GM19193 (cell line): ENCODE data around the gene C3orf85.

ENCODE experiments used
- POLR2A ChIP-seq: IDR thresholded peaks from 4 replicates; pipeline ENCODE4 v1.6.1; 2011; ENCODE audit not compliant: insufficient read depth, insufficient read length; ENCODE audit errors: extremely low read depth

C3orf85 gene, protein sequence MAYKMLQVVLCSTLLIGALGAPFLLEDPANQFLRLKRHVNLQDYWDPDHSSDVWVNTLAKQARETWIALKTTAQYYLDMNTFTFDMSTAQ

DNA sequence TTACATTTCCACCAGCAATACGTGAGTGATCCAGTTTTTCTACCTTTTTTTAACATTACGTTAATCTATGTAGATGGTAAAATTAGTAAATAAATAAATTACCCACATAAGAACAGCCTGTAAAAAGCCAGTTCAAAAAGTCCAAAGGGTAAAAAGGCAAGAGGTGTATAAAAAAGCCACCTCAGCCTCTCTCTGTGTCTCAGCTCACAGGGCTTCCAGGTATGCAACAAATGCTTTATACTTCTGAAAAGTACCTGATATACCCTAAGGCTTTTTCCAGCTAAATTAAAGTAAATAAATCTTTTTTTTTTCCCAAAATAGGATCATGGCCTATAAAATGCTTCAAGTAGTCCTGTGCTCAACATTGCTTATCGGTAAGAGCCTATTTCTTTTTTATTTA lies at the start of gene C3orf85:
Gene C3orf85, plus strand, starts transcription at position 197 of the 400 bp plus-strand sequence. Its CDS starts 129 bp downstream, at position 326.
- TF ChIP-seq POLR2A = no peak

DNA sequence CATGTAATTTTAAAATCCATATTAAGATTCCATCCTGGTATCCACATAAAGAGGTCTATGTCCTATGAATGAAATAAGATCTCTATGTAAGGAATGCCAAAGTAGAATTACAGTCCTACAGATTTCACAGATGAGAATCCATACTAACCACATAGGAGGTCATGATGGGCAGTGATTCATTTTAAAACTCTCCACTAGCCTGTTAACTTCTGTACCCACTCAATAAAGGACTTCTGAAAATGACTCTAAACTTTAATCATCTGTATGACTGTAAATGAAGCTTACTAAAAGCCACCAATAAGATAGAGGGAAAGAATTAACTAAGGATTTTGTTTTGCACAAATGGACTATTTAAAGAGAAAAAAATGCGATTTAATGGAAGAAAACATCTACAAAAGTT lies 47.3 kb upstream of the C3orf85 start:
- TF ChIP-seq POLR2A = no peak

DNA sequence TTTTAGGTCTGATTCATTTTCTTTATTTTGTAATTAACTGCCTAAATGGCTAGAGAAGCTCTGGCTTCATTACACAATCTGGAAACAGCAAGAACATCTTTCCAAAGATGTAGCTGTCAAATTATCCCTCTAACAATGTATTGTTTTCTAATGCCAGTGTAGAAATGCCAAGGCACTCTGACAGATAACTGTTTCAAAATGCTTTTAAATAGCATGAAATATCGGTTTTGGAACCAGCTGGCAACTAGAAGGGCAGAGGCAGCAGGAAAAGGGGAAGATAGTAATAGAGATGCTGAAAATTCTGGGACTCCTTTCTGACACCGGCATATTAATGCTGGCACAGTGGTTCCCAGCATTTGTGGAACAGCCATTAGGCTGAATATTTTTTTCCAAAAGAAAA lies 44.7 kb upstream of the C3orf85 start:
- TF ChIP-seq POLR2A = no peak

DNA sequence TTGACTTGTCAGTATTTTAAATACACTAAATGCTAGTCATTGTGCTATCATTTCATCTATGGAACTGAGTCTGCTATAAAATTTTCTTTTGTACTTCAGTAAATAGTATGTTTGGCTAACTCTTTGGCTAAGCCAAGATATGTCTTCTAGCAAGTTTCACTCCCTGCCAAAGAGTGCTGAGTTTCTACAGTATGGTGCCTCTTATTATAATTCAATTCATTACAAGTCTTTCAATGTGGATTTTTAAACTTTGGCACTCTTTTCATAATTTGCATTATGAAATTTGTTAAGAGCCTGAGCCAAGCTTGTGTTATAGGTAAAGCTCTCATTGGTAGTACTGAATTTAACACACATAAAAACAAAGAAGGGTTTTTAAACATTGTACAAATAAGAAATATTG lies 43.0 kb upstream of the C3orf85 start:
- TF ChIP-seq POLR2A = no peak

DNA sequence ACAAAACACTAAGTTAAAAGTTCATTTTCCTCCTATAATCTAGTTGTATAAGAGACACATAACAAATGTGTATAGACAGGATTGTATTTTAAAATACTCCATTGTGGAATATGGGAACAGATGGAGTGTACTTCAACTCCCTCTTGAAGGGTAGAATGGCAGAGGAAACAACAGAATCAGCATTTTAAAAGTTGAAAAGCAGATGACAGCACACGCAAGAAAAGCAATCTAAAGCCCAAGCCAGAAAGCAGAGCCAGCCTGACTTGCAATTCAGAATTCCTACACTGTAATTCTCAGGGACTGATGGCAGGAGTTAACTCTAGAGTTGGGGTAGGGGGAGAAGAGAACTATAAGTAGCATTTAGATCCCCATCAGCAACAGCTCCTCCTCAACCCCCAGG lies 41.4 kb upstream of the C3orf85 start:
- no peak for TF ChIP-seq POLR2A

DNA sequence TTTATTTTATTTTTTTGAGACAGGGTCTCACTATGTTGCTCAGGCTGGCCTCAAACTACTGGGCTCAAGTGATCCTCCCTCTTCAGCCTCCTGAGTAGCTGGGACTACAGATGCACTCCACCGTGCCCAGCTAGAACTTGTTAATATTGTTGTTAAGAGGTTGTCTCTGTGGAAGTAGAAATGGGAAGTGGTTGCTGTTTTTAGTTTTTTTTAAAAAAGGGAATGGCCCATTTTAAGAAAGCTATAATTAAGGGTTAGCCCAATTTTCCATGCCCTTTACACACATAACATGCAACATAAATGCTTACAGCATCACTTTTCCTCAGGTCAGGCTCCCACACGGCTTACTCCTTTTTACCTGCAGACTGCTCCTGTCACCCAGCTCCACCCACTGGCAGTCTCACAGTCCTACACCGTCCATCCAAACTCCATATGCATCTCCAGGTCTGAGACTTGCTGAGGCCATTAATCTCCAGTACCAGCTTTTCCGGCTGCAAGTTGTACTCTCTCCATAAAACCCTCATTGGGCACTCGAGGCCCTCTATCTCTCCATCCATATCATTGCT lies 38.4 kb upstream of the C3orf85 start:
- no peak for TF ChIP-seq POLR2A

DNA sequence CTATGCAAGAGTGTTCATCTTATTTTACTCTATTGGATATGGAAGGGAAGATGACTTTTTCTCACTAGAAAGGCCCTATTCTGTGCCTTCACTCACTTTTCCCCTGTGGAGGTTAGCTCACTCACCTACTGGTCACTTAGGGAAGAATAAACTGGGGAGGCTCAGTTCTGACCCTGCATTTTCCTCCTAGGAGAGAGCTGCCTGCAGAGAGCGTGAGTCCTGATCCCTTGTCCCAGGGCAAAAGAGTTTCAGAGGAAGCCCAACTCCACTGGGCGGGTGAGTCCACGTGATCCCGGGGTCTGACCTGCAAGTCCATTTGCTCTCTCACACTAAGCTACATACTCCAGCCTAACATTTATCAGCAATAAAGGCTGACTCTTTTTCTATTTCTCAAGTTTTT lies 26.9 kb upstream of the C3orf85 start:
- no peak for TF ChIP-seq POLR2A

DNA sequence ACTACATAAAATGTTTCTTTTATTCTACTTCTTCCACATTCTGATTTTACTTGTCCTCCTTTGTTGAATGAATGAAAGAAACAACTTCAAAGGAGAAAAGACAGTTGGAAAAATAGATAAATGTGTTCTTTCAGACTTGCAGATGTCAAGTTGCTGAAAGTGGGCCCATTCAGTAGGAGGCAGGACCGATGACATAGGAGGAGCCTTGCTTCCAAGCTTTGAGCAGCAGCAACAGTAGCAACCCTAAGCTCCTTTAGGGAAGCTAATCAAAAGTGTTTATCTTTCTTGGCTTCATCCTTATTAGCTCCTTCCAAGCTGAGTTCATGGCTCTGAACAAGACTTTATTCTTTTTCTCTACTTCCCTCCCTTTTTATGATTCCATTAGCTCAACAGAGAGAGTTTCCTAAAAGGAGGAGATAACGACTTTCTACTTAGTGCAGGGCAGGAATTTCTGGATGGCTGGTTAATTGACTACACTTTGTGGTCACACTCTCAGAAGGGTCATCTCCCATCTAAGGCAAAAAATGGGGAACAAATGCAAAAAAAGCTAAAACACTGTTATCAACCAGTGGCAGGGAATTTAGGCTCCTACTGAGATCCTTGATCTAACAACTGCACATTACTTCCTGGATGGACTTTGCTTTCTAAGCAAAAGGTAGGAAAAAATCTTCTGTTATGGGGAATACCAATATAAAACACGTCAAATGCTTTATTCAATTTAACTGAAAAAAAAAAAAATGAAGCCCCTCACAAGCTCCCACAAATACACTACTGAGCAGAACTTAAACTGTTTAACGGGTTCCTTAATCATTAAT lies 23.4 kb upstream of the C3orf85 start:
- no peak for TF ChIP-seq POLR2A

DNA sequence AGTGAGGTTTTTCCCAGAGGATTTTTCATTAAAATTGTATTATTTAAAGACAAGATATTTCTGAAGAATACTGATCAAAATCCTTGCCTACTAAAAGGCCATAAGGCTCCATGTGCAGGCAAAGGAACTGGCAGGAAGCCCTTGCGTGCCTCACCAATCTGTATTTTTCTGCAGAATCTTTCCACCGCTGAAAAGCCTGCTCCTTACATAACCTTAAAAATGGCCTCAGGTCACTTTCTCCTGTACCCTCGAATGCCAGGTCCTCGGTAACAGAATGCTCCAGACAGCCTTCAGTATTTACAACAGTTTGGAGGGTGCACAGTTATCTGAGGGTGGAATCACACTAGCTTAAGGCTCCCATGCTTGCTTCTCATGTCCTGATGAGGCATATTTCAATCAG lies 21.8 kb upstream of the C3orf85 start:
- no peak for TF ChIP-seq POLR2A

DNA sequence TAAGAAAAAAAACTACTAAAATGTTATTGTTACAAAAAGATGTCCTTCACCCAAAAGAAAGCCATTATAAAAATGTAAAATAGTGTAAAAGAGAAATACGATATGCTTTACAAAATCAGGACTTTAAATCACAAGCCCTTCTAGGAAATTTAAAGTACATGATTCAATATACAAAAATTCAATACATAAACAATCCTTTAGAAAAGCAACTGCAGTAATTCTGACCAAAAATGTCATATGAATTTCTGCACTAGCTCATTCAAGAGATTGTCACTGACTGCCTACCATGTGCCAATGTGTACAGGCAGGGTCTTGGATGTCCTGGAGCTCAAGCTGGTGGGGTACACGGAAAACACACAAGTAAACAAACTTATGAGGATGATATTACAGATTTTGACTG lies 21.1 kb upstream of the C3orf85 start:
- TF ChIP-seq POLR2A = no peak

DNA sequence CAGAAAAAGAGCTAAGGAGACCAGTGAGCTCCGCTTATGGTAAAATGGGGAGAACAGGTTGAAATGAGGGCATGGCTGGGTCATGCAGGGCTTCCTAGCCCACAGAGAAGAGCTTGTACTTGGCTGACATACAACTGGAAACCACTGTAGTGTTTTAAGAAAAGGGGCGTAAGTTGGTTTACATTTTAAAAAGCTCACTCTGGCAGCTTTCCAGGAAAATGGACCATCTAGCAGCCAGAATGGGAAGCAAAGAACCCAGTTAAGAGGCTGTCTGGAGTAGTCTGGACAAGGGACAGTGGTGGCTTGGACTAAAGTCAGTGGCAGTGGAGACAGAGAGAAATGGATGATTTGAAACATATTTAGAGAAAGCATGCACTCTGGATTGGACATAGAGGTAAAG lies 20.5 kb upstream of the C3orf85 start:
- TF ChIP-seq POLR2A = no peak

DNA sequence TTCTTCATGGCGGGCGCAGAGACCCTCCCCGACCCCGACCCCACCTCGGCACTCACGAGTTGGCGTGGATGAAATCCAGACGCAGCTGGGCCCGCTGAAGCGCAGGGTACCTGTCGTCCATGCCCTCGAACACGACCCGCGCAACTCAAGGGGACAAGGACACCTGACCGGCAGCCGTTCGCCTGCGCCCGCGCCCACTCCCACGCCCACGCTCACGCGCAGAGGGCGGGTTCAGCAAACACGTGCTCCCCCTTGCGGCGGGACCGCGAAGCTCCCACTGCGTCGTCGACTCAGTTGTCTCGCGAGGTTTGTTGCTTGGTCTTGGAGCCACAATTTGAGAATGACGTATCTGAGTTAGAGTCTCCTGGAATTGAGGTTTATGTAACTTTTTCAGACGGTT lies 18.6 kb upstream of the C3orf85 start, which contains the start of gene MORC1:
Gene MORC1, minus strand, starts transcription at position 196 of the 400 bp plus-strand sequence. Its CDS starts 75 bp downstream, at position 121.
- no peak for TF ChIP-seq POLR2A

DNA sequence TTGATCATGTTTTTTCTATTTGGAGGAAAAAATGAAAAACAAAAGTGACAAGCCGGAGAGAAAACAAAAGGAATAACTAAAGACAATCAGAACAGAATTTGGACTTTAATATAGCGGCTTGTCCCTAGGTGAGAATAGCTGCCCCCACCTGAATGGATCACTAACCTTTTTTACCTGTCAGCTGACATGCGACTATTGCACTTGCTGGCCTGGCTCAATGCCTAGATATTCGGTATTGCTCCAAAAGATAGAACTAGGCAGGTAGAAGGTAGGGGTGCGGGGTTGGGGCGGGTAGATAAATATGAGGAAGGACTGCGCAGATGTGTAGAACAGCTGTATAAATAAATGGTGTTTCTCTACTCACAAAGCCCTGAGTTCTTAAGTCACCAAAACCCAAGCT lies 17.9 kb upstream of the C3orf85 start:
- no peak for TF ChIP-seq POLR2A

DNA sequence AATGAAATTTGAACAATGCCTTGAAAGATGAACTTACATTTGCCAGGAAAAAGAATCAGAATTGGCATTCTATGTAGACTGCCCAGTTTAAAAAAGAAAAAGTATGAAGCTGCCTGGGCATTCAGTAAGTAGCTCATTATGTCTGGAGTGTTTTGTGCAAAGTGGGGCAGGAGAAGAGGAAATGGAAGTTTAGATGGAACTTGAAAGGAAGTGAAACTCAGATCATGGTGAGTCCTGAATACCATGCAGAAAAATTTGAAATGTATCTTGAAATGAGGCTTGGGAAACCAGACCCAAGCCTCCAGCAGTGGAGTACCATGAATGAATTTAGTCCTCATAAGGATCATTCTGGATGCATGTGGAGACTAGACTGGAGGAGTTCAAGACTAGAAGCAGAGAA lies 13.8 kb upstream of the C3orf85 start:
- no peak for TF ChIP-seq POLR2A

DNA sequence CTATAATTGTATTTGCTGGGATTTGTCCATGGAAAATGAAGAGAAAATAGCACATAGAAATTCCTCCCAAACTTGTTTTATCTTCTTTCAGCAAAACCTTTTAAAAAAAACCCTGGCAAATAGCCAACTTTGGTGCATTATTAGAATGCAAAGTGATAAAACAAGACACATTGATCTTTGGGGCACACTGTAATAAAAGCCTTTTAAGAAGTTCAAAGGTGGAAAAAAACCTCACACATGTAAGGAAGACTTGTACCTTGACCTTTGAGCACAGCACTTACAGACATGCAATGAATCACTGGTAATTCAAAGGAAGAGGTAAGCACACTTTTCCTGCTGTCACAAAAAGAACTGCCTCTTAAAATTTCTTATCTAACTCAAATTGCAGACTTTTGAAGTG lies 10.6 kb upstream of the C3orf85 start:
- TF ChIP-seq POLR2A = no peak

DNA sequence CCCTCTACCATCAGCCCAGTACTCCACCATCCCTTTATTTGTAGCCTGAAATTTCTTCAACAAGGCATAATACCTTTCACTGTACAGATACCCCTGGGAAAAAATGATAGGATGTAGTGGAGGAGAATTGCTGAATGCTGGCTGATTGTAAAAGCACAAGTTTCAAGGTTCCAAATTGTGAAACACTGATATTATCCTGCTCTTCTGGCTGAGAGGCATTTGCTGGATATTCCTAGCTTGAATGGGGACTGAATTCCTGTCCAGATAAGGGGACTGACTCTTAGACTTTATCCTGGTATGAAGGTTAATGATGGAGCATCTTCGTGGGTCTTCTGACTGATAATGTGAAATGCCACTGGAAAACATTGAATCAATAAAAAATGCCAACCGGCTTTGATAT lies 9.0 kb upstream of the C3orf85 start:
- TF ChIP-seq POLR2A = no peak

DNA sequence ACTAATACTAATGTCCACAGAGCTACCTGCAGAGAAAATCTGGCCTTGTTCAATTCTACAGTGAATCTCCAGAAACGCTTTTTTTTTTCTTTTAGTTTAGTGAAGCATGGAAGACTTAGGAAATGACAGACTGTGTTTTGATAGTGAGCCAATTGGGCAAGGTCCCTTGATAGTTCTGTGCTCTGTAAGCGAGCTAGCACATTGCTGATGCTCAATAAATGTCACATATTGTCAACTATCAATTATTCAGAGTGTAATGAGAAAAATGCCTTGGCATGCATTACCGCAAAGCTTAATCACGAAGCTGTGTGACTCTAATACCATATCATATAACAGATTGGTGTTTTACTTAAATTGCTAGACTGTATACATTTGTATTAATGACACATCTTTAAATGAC lies 5.2 kb upstream of the C3orf85 start:
- no peak for TF ChIP-seq POLR2A

DNA sequence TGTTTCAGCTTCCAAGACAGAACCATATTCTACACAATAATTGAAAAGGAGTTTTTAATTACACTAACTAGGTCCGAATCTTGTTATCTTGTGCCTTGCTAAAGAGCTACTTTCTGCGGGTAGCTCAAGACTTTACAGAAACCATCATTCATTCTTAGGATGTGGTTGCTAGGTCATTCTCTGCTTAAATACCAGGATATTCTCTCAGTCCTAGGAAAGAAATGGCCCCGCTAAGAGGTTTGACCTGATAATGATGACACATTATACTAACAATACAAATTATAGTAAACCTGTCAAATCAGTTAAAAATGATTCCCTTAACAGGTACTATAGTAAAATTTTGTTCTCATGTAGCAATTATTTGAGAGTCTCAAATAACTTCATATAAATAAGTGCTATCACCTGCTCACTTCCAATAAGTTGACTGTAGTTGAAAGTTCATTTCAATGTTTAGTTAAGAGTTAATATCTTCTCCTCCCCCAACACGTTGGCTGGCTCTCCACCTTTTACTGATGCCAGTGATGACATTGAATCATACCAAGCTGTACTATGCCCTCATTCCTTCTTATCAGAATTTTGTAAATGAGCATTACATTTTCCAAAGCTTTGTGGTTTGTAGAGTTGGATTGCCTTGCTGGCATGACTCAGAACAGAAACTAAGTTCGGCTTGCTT lies 3.6 kb upstream of the C3orf85 start:
- TF ChIP-seq POLR2A = no peak
